Stimulated activated memory B cell treated with anti-CD40 and anti-IgM and Interleukin-4, amounts not matched to agents 10 μg/mL and 1 μg/mL and 100 μg/mL, for 72 hours (primary cell): ENCODE results near the gene IQCE.
A peak's percentile ranks its signal among the peaks of the same experiment; 100 is the strongest.

Source experiments
- ATAC-seq: fragments of 150-1000 bp; cut with Tn5 transposase; 2 replicates; pipeline ENCODE4 v1.10.0; 2021
- H3K27ac Mint-ChIP-seq: one replicate; pipeline ENCODE4 v1.8.0; 2022; ENCODE audit warnings: mild to moderate bottlenecking, mixed read lengths
- H3K27me3 Mint-ChIP-seq: one replicate; pipeline ENCODE4 v1.8.0; 2022; ENCODE audit warnings: mixed read lengths
- H3K36me3 Mint-ChIP-seq: one replicate; pipeline ENCODE4 v1.8.0; 2022; ENCODE audit warnings: mixed read lengths
- H3K4me1 Mint-ChIP-seq: one replicate; pipeline ENCODE4 v1.8.0; 2022; ENCODE audit warnings: mixed read lengths
- H3K4me3 Mint-ChIP-seq: one replicate; pipeline ENCODE4 v1.8.0; 2022; ENCODE audit warnings: mild to moderate bottlenecking, moderate library complexity, mixed read lengths
- H3K9me3 Mint-ChIP-seq: one replicate; pipeline ENCODE4 v1.8.0; 2022; ENCODE audit warnings: mixed read lengths

The IQCE gene, protein sequence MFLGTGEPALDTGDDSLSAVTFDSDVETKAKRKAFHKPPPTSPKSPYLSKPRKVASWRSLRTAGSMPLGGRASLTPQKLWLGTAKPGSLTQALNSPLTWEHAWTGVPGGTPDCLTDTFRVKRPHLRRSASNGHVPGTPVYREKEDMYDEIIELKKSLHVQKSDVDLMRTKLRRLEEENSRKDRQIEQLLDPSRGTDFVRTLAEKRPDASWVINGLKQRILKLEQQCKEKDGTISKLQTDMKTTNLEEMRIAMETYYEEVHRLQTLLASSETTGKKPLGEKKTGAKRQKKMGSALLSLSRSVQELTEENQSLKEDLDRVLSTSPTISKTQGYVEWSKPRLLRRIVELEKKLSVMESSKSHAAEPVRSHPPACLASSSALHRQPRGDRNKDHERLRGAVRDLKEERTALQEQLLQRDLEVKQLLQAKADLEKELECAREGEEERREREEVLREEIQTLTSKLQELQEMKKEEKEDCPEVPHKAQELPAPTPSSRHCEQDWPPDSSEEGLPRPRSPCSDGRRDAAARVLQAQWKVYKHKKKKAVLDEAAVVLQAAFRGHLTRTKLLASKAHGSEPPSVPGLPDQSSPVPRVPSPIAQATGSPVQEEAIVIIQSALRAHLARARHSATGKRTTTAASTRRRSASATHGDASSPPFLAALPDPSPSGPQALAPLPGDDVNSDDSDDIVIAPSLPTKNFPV

GRCh38 chr7:2558629-2559282 lies at the start of gene IQCE:
Gene IQCE, plus strand, starts transcription at chr7:2558979. Its CDS starts 203 bp downstream, at chr7:2559182.
- Mint-ChIP-seq H3K4me1 (peaks cover 32% of the 10 kb centered on the region), H3K4me3 (peak within 1 kb of the TSS; percentile 81), H3K36me3 (no peaks in the 10 kb centered on the region), H3K27me3 (no peaks in the 10 kb centered on the region), H3K9me3 (no peaks in the 10 kb centered on the region), H3K27ac (no peak within 1 kb of the TSS)
- peak; percentile 73 for ATAC-seq

GRCh38 chr7:2509298-2509906 lies 49.4 kb upstream of the IQCE start:
- Mint-ChIP-seq H3K4me1 (peaks cover 66% of the 10 kb centered on the region), H3K27ac (peak overlapping the region; percentile 99), H3K9me3 (no peaks in the 10 kb centered on the region), H3K4me3 (peak overlapping the region; percentile 54), H3K27me3 (no peaks in the 10 kb centered on the region), H3K36me3 (no peaks in the 10 kb centered on the region)
- ATAC-seq, result no peak

- Mint-ChIP-seq H3K27ac (peak overlapping the region; percentile 99), H3K9me3 (no peaks in the 10 kb centered on the region), H3K4me1 (peaks cover 66% of the 10 kb centered on the region), H3K36me3 (no peaks in the 10 kb centered on the region), H3K4me3 (peak overlapping the region; percentile 79), H3K27me3 (no peaks in the 10 kb centered on the region)
- no peak for ATAC-seq
Measured at GRCh38 chr7:2510130-2510776, 48.5 kb upstream of the IQCE start.

DNA sequence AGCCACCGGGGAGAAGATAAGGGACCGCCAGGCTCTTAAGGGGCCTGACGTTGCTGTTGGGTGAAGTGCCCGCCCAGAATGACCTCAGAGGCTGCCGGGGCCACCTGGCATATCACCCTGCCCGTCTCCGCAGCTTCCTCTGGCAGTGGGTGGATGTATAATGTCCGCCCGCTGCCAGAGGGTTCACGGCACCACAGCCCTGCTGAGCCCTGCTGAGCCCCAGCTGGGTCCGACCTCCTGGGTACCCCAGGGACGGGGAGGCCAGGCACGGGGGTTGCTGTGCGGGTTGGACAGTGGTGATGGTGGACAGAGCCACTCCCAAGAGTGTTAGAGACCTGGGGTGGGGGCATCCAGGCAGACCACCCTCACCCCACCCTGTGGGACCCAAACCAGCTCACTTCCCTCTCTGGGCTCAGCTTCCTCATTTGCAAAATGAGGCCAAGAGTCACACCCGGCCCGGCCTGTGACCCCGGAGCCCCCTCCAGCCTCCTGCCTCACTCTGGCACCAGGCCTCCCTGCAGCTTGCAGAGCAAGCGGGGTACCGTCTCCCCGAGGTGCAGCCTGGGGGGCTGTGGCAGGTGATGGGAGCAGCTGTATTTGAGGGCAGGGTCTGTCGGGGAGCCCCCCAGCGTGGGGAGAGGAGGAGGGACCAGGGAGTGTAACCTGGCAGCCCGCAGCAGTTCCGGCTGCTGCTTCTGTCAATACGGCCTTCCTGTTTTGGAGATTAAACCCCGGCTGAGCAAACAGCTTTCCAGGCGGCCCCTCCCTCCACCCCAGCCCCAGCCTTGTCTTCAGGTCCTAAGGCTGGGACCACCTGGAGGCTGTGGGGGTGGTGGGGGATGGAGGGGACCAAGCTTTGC lies 47.6 kb upstream of the IQCE start:
- H3K36me3 Mint-ChIP-seq, result no peaks in the 10 kb centered on the region
- no peaks in the 10 kb centered on the region for H3K9me3 Mint-ChIP-seq
- H3K27me3 Mint-ChIP-seq, result no peaks in the 10 kb centered on the region
- peak; percentile 81 for ATAC-seq
- H3K4me1 Mint-ChIP-seq, result peaks cover 66% of the 10 kb centered on the region
- H3K4me3 Mint-ChIP-seq, result peak overlapping the region; percentile 79
- peak overlapping the region; percentile 99 for H3K27ac Mint-ChIP-seq

DNA sequence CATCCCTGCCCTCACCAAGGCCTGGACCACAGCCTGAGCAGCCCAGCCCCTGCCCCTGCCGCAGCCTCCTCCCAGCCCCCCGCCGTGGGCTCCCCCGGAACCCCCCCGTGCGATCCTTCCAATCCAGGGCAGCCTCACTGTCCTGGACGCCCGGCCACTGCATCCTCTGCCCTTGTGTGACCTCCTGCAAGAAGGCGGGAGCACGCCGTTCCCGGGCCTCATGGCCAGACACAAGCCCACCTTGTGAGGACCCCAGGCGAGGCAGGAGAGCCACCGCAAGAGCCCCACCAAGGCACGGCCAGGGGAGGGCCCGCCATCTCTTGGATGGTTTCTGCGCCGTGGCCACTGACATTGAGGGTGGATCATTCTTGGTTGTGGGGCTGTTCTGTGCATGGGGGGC lies 47.0 kb upstream of the IQCE start:
- Mint-ChIP-seq H3K4me1 (peaks cover 66% of the 10 kb centered on the region), H3K4me3 (peak overlapping the region; percentile 66)

GRCh38 chr7:2512179-2512661 lies 46.6 kb upstream of the IQCE start:
- ATAC-seq, result peak; percentile 9
- H3K27me3 Mint-ChIP-seq, result no peaks in the 10 kb centered on the region
- no peaks in the 10 kb centered on the region for H3K9me3 Mint-ChIP-seq
- H3K27ac Mint-ChIP-seq, result peak overlapping the region; percentile 99
- no peaks in the 10 kb centered on the region for H3K36me3 Mint-ChIP-seq
- peaks cover 65% of the 10 kb centered on the region for H3K4me1 Mint-ChIP-seq
- peak overlapping the region; percentile 66 for H3K4me3 Mint-ChIP-seq

More for the DNA sequence above, 47.0 kb upstream of the IQCE start:
- ATAC-seq, result no peak
- H3K27me3 Mint-ChIP-seq, result no peaks in the 10 kb centered on the region
- peak overlapping the region; percentile 99 for H3K27ac Mint-ChIP-seq
- no peaks in the 10 kb centered on the region for H3K36me3 Mint-ChIP-seq
- no peaks in the 10 kb centered on the region for H3K9me3 Mint-ChIP-seq

- H3K4me3 Mint-ChIP-seq, result peak overlapping the region; percentile 41
- peak overlapping the region; percentile 99 for H3K27ac Mint-ChIP-seq
- H3K4me1 Mint-ChIP-seq, result peaks cover 65% of the 10 kb centered on the region
- H3K27me3 Mint-ChIP-seq, result no peaks in the 10 kb centered on the region
- no peaks in the 10 kb centered on the region for H3K9me3 Mint-ChIP-seq
- H3K36me3 Mint-ChIP-seq, result no peaks in the 10 kb centered on the region
- no peak for ATAC-seq
Measured at GRCh38 chr7:2512713-2513112, 46.1 kb upstream of the IQCE start.

GRCh38 chr7:2513702-2514101 lies 45.1 kb upstream of the IQCE start:
- Mint-ChIP-seq H3K27me3 (no peaks in the 10 kb centered on the region), H3K4me1 (peaks cover 63% of the 10 kb centered on the region), H3K9me3 (no peaks in the 10 kb centered on the region), H3K4me3 (no peak overlapping the region), H3K27ac (peak overlapping the region; percentile 99), H3K36me3 (no peaks in the 10 kb centered on the region)
- ATAC-seq, result no peak

- Mint-ChIP-seq H3K4me1 (peaks cover 53% of the 10 kb centered on the region), H3K36me3 (no peaks in the 10 kb centered on the region), H3K27me3 (no peaks in the 10 kb centered on the region), H3K27ac (no peak overlapping the region), H3K4me3 (no peak overlapping the region), H3K9me3 (no peaks in the 10 kb centered on the region)
- ATAC-seq, result no peak
Measured at GRCh38 chr7:2514473-2515423, 44.0 kb upstream of the IQCE start.

- Mint-ChIP-seq H3K27ac (no peak overlapping the region), H3K4me3 (no peak overlapping the region), H3K36me3 (no peaks in the 10 kb centered on the region), H3K4me1 (peaks cover 50% of the 10 kb centered on the region), H3K9me3 (no peaks in the 10 kb centered on the region), H3K27me3 (no peaks in the 10 kb centered on the region)
- ATAC-seq, result no peak
Measured at GRCh38 chr7:2515424-2516193, 43.2 kb upstream of the IQCE start.

DNA sequence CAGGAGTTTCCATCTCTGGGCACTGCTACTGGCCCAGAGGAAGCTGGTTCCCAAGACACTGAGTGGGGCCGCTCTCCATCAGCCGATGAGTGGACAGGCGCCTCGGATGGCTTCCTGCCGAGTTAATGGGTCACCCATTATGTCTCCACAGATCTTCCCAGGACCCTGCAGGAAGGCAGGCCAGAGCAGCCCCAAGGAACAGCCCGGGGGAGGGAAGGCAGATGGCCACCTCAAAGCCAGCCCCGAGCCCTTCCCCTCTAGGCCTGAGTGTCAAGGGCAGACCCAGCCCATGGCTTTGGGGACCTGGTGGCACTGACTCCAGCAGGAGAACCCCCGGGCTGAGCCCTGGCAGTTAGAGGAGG lies 42.6 kb upstream of the IQCE start:
- Mint-ChIP-seq H3K4me3 (no peak overlapping the region), H3K27me3 (no peaks in the 10 kb centered on the region), H3K4me1 (peaks cover 45% of the 10 kb centered on the region), H3K27ac (no peak overlapping the region), H3K9me3 (no peaks in the 10 kb centered on the region), H3K36me3 (no peaks in the 10 kb centered on the region)
- ATAC-seq, result no peak

DNA sequence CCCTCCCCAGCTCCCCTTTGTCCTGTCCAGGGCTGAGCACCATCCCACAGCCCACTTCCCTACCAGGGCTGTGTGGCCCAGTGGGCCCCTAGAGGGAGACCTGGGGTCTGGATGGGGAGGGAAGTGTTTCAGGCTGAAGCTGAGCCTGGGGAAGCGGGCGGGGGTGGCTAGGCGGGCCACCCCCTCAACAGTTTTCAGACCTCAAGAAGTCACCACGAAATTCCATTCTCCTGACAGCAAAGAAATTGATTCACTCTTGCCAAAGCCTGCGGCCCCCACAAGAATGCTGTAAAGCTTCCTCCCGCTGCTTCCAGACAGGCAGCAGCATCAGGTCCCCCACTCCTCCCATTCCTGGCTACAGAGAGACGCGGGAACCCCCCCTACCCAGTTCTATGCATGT lies 41.8 kb upstream of the IQCE start:
- no peak overlapping the region for H3K4me3 Mint-ChIP-seq
- no peak for ATAC-seq
- no peaks in the 10 kb centered on the region for H3K9me3 Mint-ChIP-seq
- H3K36me3 Mint-ChIP-seq, result peaks cover 4% of the 10 kb centered on the region
- H3K27ac Mint-ChIP-seq, result peak overlapping the region; percentile 46
- H3K27me3 Mint-ChIP-seq, result no peaks in the 10 kb centered on the region
- peaks cover 44% of the 10 kb centered on the region for H3K4me1 Mint-ChIP-seq
